Liver (tissue), 9 donors: ENCODE results near the gene C3orf38. TPM values are rescaled to one million over a fixed set of nuclear protein-coding genes. Genes with fewer than 3 reads are reported as not detected.
A peak's percentile ranks its signal among the peaks of the same experiment; 100 is the strongest.

Source experiments
- DNase-seq: peaks from one replicate; pipeline ENCODE4 v3.0.0-alpha.2; 2017; ENCODE audit warnings: low spot score
- H3K27ac ChIP-seq, 2 donors: one replicate each; pipeline ENCODE4 v1.7.0; 2013; ENCODE audit warnings: inconsistent platforms in 2 of 2, low read length in 2 of 2, control low read depth in 1 of 2, low read depth in 1 of 2, mild to moderate bottlenecking in 1 of 2
- H3K27me3 ChIP-seq, 4 donors: one replicate each; pipeline versions ENCODE4 v1.6.1 to v1.7.0; 2013; ENCODE audit warnings: low read length in 3 of 4, inconsistent platforms in 1 of 4, mild to moderate bottlenecking in 1 of 4, moderate library complexity in 1 of 4; ENCODE audit not compliant: control insufficient read depth in 4 of 4, insufficient read depth in 4 of 4
- H3K36me3 ChIP-seq, 4 donors: one replicate each; pipeline versions ENCODE4 v1.6.1 to v1.7.0; 2013; ENCODE audit warnings: low read length in 3 of 4, mild to moderate bottlenecking in 3 of 4, low read depth in 1 of 4, moderate library complexity in 1 of 4; ENCODE audit not compliant: control insufficient read depth in 4 of 4, insufficient read depth in 3 of 4
- H3K4me1 ChIP-seq, 4 donors: one replicate each; pipeline versions ENCODE4 v1.6.1 to v1.7.0; 2013; ENCODE audit warnings: low read length in 3 of 4, mild to moderate bottlenecking in 3 of 4, moderate library complexity in 1 of 4; ENCODE audit not compliant: control insufficient read depth in 4 of 4, insufficient read depth in 4 of 4
- H3K4me3 ChIP-seq, 3 donors: one replicate each; pipeline versions ENCODE4 v1.6.1 to v1.7.0; 2013; ENCODE audit warnings: low read length in 3 of 3, control low read depth in 1 of 3, low read depth in 1 of 3, mild to moderate bottlenecking in 1 of 3
- H3K9ac ChIP-seq, 2 donors: one replicate each; pipeline ENCODE4 v1.7.0; 2013; ENCODE audit warnings: low read length in 2 of 2, mild to moderate bottlenecking in 2 of 2, moderate library complexity in 2 of 2, control low read depth in 1 of 2, low read depth in 1 of 2
- H3K9me3 ChIP-seq, 4 donors: one replicate each; pipeline versions ENCODE4 v1.6.1 to v1.7.0; 2013; ENCODE audit warnings: low read length in 3 of 4; ENCODE audit not compliant: control insufficient read depth in 4 of 4
- ATF3 ChIP-seq: IDR thresholded peaks from 2 replicates; pipeline ENCODE4 v1.6.1; 2016; ENCODE audit warnings: antibody characterized with exemption
- CTCF ChIP-seq: fragments of 150-350 bp; IDR thresholded peaks from 2 replicates; pipeline ENCODE4 v1.5.1; 2017; ENCODE audit warnings: improper control_type of control experiment, low read depth, low read length; ENCODE audit not compliant: missing input control
- EGR1 ChIP-seq, 2 donors: IDR thresholded peaks; 2 replicates each; pipeline ENCODE4 v1.6.1; 2016 to 2018; ENCODE audit warnings: antibody characterized with exemption in 2 of 2, low read depth in 2 of 2
- FOXA1 ChIP-seq: IDR thresholded peaks from 2 replicates; pipeline ENCODE4 v1.6.1; 2016; ENCODE audit warnings: antibody characterized with exemption
- FOXA2 ChIP-seq: IDR thresholded peaks from 2 replicates; pipeline ENCODE4 v1.6.1; 2016; ENCODE audit warnings: antibody characterized with exemption
- GABPA ChIP-seq, 2 donors: IDR thresholded peaks in 1 of 2; conservative IDR thresholded peaks in 1 of 2; 2 replicates each; pipeline ENCODE4 v1.6.1; 2016; ENCODE audit warnings: antibody characterized with exemption in 2 of 2, mild to moderate bottlenecking in 1 of 2, moderate library complexity in 1 of 2
- HNF4A ChIP-seq, 2 donors: conservative IDR thresholded peaks; 2 replicates each; pipeline ENCODE4 v1.6.1; 2016; ENCODE audit warnings: antibody characterized with exemption in 2 of 2, mild to moderate bottlenecking in 2 of 2
- HNF4G ChIP-seq: IDR thresholded peaks from 2 replicates; pipeline ENCODE4 v1.6.1; 2016; ENCODE audit warnings: antibody characterized with exemption
- JUND ChIP-seq, 2 donors: IDR thresholded peaks; 2 replicates each; pipeline ENCODE4 v1.6.1; 2016; ENCODE audit warnings: antibody characterized with exemption in 2 of 2
- MAX ChIP-seq: IDR thresholded peaks from 2 replicates; pipeline ENCODE4 v1.6.1; 2016; ENCODE audit warnings: antibody characterized with exemption
- NR2F2 ChIP-seq: IDR thresholded peaks from 2 replicates; pipeline ENCODE4 v1.6.1; 2016; ENCODE audit warnings: antibody characterized with exemption
- RAD21 ChIP-seq, 2 donors: IDR thresholded peaks; 2 replicates each; pipeline ENCODE4 v1.6.1; 2016; ENCODE audit warnings: antibody characterized with exemption in 2 of 2, mild to moderate bottlenecking in 2 of 2
- REST ChIP-seq: IDR thresholded peaks from 2 replicates; pipeline ENCODE4 v1.6.1; 2016; ENCODE audit warnings: antibody characterized with exemption, mild to moderate bottlenecking
- RXRA ChIP-seq, 2 donors: IDR thresholded peaks; 2 replicates each; pipeline ENCODE4 v1.6.1; 2017 to 2018; ENCODE audit warnings: antibody characterized with exemption in 2 of 2, mild to moderate bottlenecking in 1 of 2
- SP1 ChIP-seq: IDR thresholded peaks from 2 replicates; pipeline ENCODE4 v1.6.1; 2018; ENCODE audit warnings: antibody characterized with exemption, mild to moderate bottlenecking
- TAF1 ChIP-seq: conservative IDR thresholded peaks from 2 replicates; pipeline ENCODE4 v1.6.1; 2016; ENCODE audit warnings: antibody characterized with exemption, mild to moderate bottlenecking
- YY1 ChIP-seq: IDR thresholded peaks from 2 replicates; pipeline ENCODE4 v1.6.1; 2016; ENCODE audit warnings: antibody characterized with exemption, mild to moderate bottlenecking
- ZBTB33 ChIP-seq: IDR thresholded peaks from 2 replicates; pipeline ENCODE4 v1.6.1; 2016; ENCODE audit warnings: antibody characterized with exemption
- WGBS: extraction: QIAGEN DNeasy Blood & Tissue Kit; methylation state at CpG from one replicate; pipeline ENCODE4 v1.1.7; 2013; 5-methylcytosine and 5-hydroxymethylcytosine counted together
- polyA plus RNA-seq, 2 donors: library from polyadenylated mRNA; stranded (reverse) in 1 of 2; unstranded in 1 of 2; fragments of 200-250 nt in 1 of 2; fragments of >200 nt in 1 of 2; fragmentation: Nextera tagmentation in 1 of 2; extraction: Ambion mirVana in 1 of 2; gene quantifications; one replicate each; pipeline versions ENCODE4 v1.2.1 to v1.2.3, GENCODE V29; 2013 to 2015
- total RNA-seq, 2 donors: library from RNA; depleted of rRNA; stranded (reverse); fragments of >200 nt; gene quantifications; one replicate each; pipeline ENCODE4 v1.2.3, GENCODE V29; 2014
- donor health status: healthy.
- donor health status: healthy.
- donor health status: healthy.
- donor health status: healthy.
- donor health status: healthy.

C3orf38 gene
- total and polyA plus RNA-seq, 4 donors: 4.6 to 16.0 (median 8.1) TPM

DNA sequence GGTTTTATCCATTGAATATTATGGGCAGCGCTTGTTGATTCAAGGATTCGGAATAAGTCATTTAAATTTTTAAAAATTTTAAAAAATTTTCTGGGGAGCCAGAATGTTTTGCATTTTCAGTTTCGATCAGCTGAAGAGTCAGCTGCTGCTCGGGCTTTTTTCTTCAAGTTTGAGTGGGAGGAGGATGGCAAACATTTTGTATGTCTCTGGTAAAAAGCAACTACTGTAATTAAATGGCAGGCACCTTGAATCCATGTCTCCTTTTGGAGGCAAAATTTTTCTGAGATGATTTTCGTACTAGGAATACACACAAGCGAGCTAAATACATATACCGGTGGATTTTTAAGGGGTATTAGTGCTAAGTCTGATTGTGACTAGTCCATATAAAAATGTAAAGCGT lies 612 bp downstream of the C3orf38 start:
- no peaks in the 10 kb centered on the region for H3K27me3 ChIP-seq
- peaks cover 5 to 20% (median 13%) of the 10 kb centered on the region in 4 donors for H3K4me1 ChIP-seq
- peak overlapping the region; percentile 48 to 72 for H3K9ac ChIP-seq
- WGBS: under 1% methylated on average over 8 of the region's 8 CpGs
- no peaks in the 10 kb centered on the region for H3K9me3 ChIP-seq
- DNase-seq: no peak
- peaks cover 4 to 8% (median 6%) of the 10 kb centered on the region in 4 donors for H3K36me3 ChIP-seq
- no peak for TF ChIP-seq REST
- no peak for TF ChIP-seq RAD21 (IDR thresholded peaks at IDR 0.05)
- TF ChIP-seq MAX: no peak
- TF ChIP-seq GABPA (IDR thresholded peaks at IDR 0.05 in 1 of 2, conservative IDR thresholded peaks at IDR 0.05 in 1 of 2): no peak
- TF ChIP-seq RXRA (IDR thresholded peaks at IDR 0.05): no peak
- no peak for TF ChIP-seq EGR1 (IDR thresholded peaks at IDR 0.05; ENCODE audit: low read depth in 2 of 2)
- TF ChIP-seq HNF4G: no peak
- no peak for TF ChIP-seq FOXA2
- TF ChIP-seq HNF4A (conservative IDR thresholded peaks at IDR 0.05): no peak
- TF ChIP-seq NR2F2: no peak
- no peak for TF ChIP-seq JUND (IDR thresholded peaks at IDR 0.05)
- no peak for TF ChIP-seq TAF1
- TF ChIP-seq CTCF: no peak
- no peak for TF ChIP-seq SP1
- TF ChIP-seq YY1: no peak
- no peak for TF ChIP-seq ATF3
- TF ChIP-seq ZBTB33: no peak
- TF ChIP-seq FOXA1: no peak
- peak overlapping the region; percentile 74 to 91 for H3K27ac ChIP-seq
- H3K4me3 ChIP-seq: peak overlapping the region; percentile 76 to 85 (median 80)
